Fibroblast of villous mesenchyme (primary cell): Measurements from ENCODE around the gene CSTF1. TPM values are rescaled to one million over a fixed set of nuclear protein-coding genes. Genes with fewer than 3 reads are reported as not detected.
A peak's percentile ranks its signal among the peaks of the same experiment; 100 is the strongest.

Experiments
- DNase-seq: peaks from one replicate; pipeline ENCODE4 v3.0.0-alpha.2; 2010; ENCODE audit warnings: low read depth
- H3K4me3 ChIP-seq: 2 replicates; pipeline ENCODE4 v1.5.1; 2011; ENCODE audit warnings: low read depth, mild to moderate bottlenecking, low read length
- total RNA-seq: library from RNA; depleted of rRNA; stranded (reverse); fragments of >200 nt; gene quantifications from 2 replicates; pipeline ENCODE4 v1.2.3, GENCODE V29; 2012
- TF ChIP-seq, protein P1 (sequence below): IDR thresholded peaks from 2 replicates; pipeline ENCODE4 v1.5.1; 2012; ENCODE audit warnings: low read depth, mild to moderate bottlenecking, low read length; ENCODE audit not compliant: insufficient read depth

Gene CSTF1
- total RNA-seq, 1 donor: 40.6 TPM

DNA sequence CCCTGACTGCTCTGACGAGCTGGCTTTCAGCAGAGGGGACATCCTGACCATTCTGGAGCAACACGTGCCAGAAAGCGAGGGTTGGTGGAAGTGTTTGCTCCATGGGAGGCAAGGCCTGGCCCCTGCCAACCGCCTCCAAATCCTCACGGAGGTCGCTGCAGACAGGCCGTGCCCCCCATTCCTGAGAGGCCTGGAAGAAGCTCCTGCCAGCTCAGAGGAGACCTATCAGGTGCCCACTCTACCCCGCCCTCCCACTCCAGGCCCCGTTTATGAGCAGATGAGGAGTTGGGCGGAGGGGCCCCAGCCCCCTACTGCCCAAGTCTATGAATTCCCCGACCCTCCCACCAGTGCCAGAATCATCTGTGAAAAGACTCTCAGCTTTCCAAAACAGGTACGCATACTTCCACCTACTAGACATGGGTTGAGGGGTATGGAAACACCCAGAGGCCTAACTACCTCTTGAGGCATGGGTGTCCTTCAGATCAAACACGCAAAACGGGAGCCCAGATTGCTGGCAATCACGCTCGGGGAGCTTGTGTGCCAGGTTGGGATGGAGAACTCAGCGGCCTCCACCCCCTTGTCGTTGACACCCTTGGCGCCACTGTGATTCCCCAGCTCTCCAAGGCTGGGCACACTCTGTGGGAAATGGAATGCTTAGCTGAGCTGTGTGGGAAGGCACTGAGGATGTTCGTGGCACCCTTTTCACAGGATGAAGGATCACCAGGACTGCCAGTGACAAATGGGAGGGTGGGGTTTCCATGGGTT, 44.9 kb downstream of the CSTF1 start:
- no peak for DNase-seq
- TF ChIP-seq, protein P1, sequence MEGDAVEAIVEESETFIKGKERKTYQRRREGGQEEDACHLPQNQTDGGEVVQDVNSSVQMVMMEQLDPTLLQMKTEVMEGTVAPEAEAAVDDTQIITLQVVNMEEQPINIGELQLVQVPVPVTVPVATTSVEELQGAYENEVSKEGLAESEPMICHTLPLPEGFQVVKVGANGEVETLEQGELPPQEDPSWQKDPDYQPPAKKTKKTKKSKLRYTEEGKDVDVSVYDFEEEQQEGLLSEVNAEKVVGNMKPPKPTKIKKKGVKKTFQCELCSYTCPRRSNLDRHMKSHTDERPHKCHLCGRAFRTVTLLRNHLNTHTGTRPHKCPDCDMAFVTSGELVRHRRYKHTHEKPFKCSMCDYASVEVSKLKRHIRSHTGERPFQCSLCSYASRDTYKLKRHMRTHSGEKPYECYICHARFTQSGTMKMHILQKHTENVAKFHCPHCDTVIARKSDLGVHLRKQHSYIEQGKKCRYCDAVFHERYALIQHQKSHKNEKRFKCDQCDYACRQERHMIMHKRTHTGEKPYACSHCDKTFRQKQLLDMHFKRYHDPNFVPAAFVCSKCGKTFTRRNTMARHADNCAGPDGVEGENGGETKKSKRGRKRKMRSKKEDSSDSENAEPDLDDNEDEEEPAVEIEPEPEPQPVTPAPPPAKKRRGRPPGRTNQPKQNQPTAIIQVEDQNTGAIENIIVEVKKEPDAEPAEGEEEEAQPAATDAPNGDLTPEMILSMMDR: no peak
- no peak overlapping the region for H3K4me3 ChIP-seq

DNA sequence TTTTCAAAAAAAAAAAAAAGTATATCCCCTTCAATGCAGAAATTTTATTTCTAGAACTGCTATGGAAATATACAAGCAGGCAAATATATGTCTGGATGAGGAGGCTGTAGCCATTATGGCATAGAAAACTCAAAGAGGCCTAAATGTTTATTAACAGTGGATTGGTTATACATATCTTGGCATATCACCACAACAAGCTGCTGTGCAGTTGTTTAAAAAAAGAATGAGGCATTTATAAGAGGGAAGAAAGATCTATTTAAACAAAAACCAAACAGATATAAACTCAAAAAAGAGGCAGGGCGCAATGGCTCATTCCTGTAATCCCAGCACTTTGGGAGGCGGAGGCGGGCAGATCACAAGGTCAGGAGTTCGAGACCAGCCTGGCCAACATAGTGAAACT, 45.8 kb downstream of the CSTF1 start:
- DNase-seq: no peak
- TF ChIP-seq, protein P1: no peak
- H3K4me3 ChIP-seq: no peak overlapping the region

DNA sequence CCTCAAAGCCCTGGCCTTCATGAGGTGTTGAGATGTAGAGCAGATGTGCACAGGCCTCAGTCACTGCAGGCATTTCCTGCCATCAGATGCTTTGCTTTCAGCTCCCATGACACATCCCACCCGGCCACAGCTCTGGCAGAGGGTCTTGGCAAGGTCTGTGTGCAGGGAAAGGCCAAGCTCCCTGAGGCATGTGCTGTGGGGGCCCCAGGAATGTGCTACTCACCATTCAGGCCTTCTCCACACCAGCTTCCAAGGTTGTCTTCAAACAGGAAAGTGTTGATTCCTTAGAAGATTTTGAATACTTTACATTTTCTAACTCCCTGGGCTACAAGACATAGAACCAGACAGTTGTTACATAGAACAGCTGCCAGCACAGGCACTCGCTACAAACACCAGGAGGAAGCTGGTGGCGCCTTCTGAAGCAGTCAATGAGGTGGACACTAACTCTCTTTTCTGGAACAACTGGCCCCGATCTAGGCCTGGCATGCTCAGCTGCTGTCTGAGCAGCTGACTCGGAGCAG, 47.4 kb downstream of the CSTF1 start:
- TF ChIP-seq, protein P1: no peak
- no peak overlapping the region for H3K4me3 ChIP-seq
- peak; percentile 94 for DNase-seq

DNA sequence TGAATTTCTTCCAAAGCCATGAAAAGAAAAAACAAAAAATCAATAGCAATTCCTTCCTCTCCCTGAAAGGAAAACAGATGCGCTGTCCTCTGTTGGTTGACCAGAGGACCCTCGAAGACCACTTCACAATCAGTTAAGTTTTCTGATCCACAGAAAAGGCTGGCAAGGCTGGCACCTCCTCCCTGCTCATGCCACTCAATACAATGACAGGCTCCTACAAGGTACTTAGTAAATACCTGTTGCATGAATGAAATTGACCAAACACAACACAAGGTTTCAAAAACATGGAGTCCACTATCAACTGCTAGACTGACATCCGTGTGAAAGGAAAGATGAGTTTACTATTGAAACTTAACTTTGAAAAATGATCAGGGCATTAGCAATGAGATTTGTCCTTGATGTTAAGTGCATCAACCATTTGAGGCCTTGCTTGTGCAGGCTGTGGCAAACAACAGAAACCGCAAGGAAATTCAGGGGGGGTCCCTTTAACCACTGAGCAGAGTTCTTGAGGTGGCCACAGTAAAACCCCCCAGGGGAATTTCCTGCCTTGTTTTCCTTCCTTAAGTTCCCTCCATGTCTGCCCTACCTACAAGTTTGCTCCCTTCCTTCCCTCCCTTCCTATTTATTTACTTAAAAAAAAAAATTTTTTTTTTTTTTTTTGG, 48.0 kb downstream of the CSTF1 start:
- no peak for DNase-seq
- TF ChIP-seq, protein P1: no peak
- no peak overlapping the region for H3K4me3 ChIP-seq

DNA sequence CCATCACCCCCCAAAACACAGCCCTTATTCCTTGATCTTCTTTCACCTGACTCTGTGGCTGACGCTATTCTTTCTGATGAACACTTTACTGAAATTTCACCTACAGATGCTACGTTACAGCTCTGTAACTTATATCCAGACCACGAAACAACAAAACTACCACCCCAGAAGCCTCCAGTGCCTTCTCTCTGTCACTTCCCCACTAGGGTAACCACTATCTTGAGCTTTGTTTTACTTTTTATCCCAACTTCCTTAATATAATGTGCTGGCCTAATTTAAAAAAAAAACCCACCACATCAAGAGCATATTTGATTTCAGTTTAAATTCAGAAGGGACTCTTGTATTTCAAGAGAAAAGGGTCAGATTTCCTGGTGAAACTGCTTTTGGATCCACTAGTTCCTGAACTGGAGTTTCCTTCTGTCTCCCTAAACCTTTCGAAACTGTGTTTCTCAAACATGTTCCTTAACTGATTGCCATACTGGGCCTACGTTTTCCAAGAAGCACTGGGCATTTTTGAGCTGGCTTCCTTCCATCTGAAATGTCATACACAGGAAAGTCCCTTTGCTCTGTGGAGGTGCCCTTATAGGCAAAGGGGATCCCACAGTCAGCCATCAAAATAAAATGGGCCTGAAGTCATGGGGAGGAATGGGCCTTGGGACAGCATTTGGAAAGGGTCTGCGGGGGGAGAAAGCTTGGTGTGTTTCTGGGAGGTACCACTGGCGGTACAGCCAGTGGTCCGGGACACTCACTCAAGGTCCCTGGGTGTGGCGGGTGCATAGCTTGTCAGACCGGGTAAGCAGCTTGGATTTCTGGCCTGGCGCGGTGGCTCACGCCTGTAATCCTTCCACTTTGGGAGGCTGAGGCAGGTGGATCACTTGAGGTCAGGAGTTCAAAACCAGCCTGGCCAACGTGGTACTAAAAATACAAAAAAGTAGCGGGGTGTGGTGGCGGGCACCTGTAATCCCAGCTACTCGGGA, 50.2 kb downstream of the CSTF1 start:
- DNase-seq: no peak
- TF ChIP-seq, protein P1: no peak
- no peak overlapping the region for H3K4me3 ChIP-seq
